Fibroblast of mammary gland (primary cell): ENCODE measurements around the gene UBAC2.

Experiments used
- DNase-seq: peaks from one replicate; pipeline ENCODE4 v3.0.0-alpha.2; 2010; ENCODE audit warnings: low read depth
- H3K4me3 ChIP-seq: 2 replicates; pipeline ENCODE4 v1.5.1; 2011; ENCODE audit warnings: low read depth, mild to moderate bottlenecking, low read length, moderate library complexity; ENCODE audit not compliant: control insufficient read depth
- TF ChIP-seq, protein P1 (sequence below): conservative IDR thresholded peaks from 2 replicates; pipeline ENCODE4 v1.5.1; 2011; ENCODE audit warnings: low read depth, low read length, inconsistent platforms; ENCODE audit not compliant: control insufficient read depth, insufficient read depth

Gene UBAC2

DNA sequence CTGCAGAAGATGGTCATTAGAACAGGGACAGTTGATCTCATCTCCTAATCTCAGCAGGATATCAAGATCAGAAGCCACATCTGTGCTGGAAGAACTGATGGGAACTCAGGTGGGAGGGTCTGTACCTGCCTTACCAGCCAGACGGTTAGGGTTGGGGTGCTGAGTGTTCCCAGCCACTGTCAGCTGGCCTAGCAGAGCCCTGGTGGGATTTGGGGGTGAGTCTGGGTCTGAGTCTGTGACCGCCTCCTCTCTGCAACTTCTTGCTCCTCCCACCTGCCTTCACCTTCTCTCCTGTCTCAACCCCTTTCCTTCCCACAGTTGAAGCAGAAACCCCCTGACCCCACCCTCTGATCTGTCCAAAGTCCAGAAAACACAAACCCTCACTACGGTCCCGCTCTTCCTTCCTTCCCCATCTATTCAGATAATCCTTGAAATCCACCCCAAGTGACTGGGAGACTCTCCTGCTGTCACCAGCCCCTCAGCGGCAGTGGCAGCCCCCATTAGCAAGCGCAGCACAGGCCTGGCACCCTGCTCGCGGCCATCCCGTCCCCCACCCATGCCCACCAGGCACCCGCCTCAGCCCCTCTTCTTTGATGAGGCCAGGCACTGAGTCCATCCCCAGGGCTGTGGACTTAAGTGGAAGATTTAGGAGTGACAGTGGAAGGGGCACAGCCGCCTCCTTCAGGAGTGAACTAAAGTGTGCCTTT lies 198.4 kb downstream of the UBAC2 start:
- TF ChIP-seq, protein P1, sequence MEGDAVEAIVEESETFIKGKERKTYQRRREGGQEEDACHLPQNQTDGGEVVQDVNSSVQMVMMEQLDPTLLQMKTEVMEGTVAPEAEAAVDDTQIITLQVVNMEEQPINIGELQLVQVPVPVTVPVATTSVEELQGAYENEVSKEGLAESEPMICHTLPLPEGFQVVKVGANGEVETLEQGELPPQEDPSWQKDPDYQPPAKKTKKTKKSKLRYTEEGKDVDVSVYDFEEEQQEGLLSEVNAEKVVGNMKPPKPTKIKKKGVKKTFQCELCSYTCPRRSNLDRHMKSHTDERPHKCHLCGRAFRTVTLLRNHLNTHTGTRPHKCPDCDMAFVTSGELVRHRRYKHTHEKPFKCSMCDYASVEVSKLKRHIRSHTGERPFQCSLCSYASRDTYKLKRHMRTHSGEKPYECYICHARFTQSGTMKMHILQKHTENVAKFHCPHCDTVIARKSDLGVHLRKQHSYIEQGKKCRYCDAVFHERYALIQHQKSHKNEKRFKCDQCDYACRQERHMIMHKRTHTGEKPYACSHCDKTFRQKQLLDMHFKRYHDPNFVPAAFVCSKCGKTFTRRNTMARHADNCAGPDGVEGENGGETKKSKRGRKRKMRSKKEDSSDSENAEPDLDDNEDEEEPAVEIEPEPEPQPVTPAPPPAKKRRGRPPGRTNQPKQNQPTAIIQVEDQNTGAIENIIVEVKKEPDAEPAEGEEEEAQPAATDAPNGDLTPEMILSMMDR: no peak
- DNase-seq: no peak
- H3K4me3 ChIP-seq: no peak overlapping the region

DNA sequence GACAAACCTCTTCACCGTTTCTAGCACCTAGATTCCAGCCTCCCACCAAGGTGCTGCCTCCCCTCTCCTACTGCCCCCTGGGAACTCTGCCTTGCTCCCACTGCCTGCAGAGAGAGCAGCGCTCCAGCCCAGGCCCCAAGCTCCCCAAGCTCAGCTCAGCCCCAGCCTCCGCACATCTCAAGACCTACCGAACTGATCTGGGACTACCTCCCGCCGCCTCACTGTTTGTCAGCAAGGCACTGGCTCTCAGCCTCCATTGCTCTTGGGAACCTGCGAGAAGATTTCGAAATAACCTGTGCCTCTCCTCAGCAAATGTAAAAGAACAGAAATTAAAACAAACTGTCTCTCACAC lies 198.9 kb downstream of the UBAC2 start:
- H3K4me3 ChIP-seq: no peak overlapping the region

GRCh38 chr13:99403458-99403971 lies 202.9 kb downstream of the UBAC2 start:
- TF ChIP-seq, protein P1: no peak
- DNase-seq: no peak

More for the DNA sequence above, 198.9 kb downstream of the UBAC2 start:
- TF ChIP-seq, protein P1: no peak
- DNase-seq: no peak

DNA sequence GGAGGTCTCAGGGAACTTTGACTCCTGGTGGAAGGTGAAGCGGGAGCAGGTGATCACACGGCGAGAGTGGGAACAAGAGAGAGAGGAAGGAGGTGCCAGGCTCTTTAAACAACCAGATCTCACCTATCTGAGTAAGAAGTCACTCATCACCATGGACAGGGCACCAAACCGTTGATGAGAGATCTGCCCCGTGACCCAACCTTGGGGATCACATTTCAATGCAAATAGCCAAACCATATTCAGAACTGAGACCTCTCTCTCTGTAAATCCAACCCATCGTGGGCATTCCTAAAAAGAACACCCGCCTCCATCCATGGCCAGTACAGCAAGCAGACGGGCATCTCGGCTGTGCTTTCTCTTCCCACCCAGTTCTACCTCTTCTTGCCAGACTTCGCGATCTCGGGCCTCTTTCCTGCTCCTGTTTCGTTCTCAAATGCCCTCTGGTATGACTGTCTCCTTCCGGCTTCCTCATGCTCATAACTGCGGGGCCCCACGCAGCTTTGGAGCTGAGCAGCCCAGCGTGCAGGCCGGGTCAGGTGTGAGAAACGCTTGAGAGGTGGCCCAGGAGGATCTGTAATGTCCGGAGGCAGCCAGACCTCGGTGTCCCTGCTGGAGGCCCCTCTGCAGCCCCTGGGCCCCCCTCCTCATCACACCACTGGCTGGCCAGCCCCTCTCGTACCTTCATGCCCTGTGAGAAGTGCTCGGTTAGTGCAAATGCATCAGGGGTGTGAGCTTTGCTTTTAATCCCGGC lies 203.5 kb downstream of the UBAC2 start:
- DNase-seq: no peak
- TF ChIP-seq, protein P1: no peak

More at GRCh38 chr13:99403458-99403971, 202.9 kb downstream of the UBAC2 start:
- H3K4me3 ChIP-seq: no peak overlapping the region

GRCh38 chr13:99405966-99406365 lies 205.3 kb downstream of the UBAC2 start:
- H3K4me3 ChIP-seq: no peak overlapping the region
- no peak for DNase-seq
- TF ChIP-seq, protein P1: no peak

More for the DNA sequence above, 203.5 kb downstream of the UBAC2 start:
- H3K4me3 ChIP-seq: no peak overlapping the region

DNA sequence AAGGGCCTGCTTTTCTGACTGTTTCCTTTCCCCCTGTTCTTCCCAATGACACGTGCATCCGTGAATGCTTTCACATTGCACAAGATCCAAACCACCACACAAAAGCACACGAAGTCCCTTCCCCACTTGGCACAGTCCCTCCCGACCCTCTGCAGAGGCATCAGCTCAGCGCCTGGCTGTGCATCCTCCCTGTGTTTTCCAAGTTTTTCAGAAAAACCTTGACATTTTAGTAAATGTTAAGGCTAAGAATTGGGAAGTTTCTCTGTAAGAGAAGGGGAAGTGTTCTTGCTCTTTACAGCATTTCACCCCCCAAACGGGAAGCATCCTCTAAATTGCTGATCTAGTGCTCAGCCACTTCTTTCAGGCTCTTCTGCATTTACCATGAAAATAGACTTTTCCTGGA lies 206.1 kb downstream of the UBAC2 start:
- peak; percentile 19 for DNase-seq
- TF ChIP-seq, protein P1: no peak
- no peak overlapping the region for H3K4me3 ChIP-seq
